Effector memory CD4-positive, alpha-beta T cell (primary cell): ENCODE results near the gene HOXB1.
"Not testable (repeated sequence)": the region's sequence is repeated elsewhere in the genome, so short reads cannot be mapped to it uniquely, and the experiment has no call there.

Experiments
- DNase-seq, 3 donors: peaks; one replicate each; pipeline ENCODE4 v3.0.0-alpha.2; 2020
- H3K27ac ChIP-seq: 2 replicates; pipeline ENCODE4 v1.7.0; 2013; ENCODE audit warnings: mild to moderate bottlenecking, low read length, moderate library complexity; ENCODE audit not compliant: insufficient read depth, poor library complexity, severe bottlenecking
- H3K27me3 ChIP-seq: replicated peaks from 2 replicates; pipeline ENCODE4 v1.7.0; 2013; ENCODE audit warnings: mild to moderate bottlenecking, low read length; ENCODE audit not compliant: insufficient read depth, control insufficient read depth, poor library complexity, severe bottlenecking
- H3K36me3 ChIP-seq: 2 replicates; pipeline ENCODE4 v1.7.0; 2013; ENCODE audit warnings: mild to moderate bottlenecking, low read length, moderate library complexity; ENCODE audit not compliant: control insufficient read depth, insufficient read depth
- H3K4me1 ChIP-seq: 2 replicates; pipeline ENCODE4 v1.7.0; 2013; ENCODE audit warnings: low read length, mild to moderate bottlenecking; ENCODE audit not compliant: control insufficient read depth, insufficient read depth, poor library complexity, severe bottlenecking
- H3K4me3 ChIP-seq: 2 replicates; pipeline ENCODE4 v1.7.0; 2013; ENCODE audit warnings: low read length, low read depth, mild to moderate bottlenecking; ENCODE audit not compliant: insufficient read depth, poor library complexity, severe bottlenecking
- H3K9me3 ChIP-seq: 2 replicates; pipeline ENCODE4 v1.7.0; 2013; ENCODE audit warnings: mild to moderate bottlenecking, low read length, moderate library complexity; ENCODE audit not compliant: control insufficient read depth

Gene HOXB1

GRCh38 chr17:48483471-48484131 is 47.2 kb downstream of the HOXB1 start:
- Histone ChIP-seq H3K4me3 (no peak overlapping the region), H3K4me1 (peaks cover 7% of the 10 kb centered on the region), H3K27me3 (no peaks in the 10 kb centered on the region), H3K36me3 (no peaks in the 10 kb centered on the region), H3K27ac (no peak overlapping the region), H3K9me3 (no peaks in the 10 kb centered on the region)
- no peak for DNase-seq

GRCh38 chr17:48483004-48483403 is 47.8 kb downstream of the HOXB1 start:
- Histone ChIP-seq H3K4me3 (no peak overlapping the region), H3K9me3 (no peaks in the 10 kb centered on the region), H3K27ac (no peak overlapping the region), H3K4me1 (peaks cover 7% of the 10 kb centered on the region), H3K36me3 (no peaks in the 10 kb centered on the region), H3K27me3 (no peaks in the 10 kb centered on the region)
- DNase-seq: no peak

GRCh38 chr17:48482301-48482700 is 48.5 kb downstream of the HOXB1 start:
- not testable (repeated sequence) for H3K27ac ChIP-seq, H3K36me3 ChIP-seq, H3K4me3 ChIP-seq, DNase-seq, H3K27me3 ChIP-seq, H3K4me1 ChIP-seq, H3K9me3 ChIP-seq

GRCh38 chr17:48479014-48479402 is 51.8 kb downstream of the HOXB1 start:
- Histone ChIP-seq H3K27ac (no peak overlapping the region), H3K36me3 (no peaks in the 10 kb centered on the region), H3K9me3 (no peaks in the 10 kb centered on the region), H3K4me1 (peaks cover 7% of the 10 kb centered on the region), H3K27me3 (no peaks in the 10 kb centered on the region), H3K4me3 (no peak overlapping the region)
- DNase-seq: no peak
